IPS-NIHi11 (cell line): ENCODE results near the gene VWF.

Experiments used
- DNase-seq: peaks from one replicate; pipeline ENCODE4 v3.0.0; 2012; ENCODE audit warnings: mixed read lengths, low spot score

The VWF gene

DNA sequence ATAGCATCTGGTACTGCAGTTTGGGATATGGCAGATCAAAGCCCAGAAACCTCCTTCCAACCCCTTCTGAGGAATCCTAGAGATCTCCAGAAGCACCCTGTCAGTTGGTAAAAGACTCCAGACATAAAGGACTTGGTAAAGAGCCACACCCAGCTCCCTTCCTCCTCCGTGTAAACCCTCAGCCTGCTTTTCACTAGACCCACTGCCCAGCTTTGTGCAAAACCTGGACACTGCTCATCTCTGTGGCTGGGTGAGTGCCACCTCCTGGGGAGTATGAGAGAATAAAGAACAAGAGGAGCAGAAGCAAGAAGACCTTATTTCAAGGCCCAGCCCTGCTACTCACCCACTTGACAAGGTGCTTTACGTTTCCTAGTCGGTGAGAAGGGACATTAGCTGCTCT lies 212.5 kb downstream of the VWF start:
- DNase-seq = no peak

DNA sequence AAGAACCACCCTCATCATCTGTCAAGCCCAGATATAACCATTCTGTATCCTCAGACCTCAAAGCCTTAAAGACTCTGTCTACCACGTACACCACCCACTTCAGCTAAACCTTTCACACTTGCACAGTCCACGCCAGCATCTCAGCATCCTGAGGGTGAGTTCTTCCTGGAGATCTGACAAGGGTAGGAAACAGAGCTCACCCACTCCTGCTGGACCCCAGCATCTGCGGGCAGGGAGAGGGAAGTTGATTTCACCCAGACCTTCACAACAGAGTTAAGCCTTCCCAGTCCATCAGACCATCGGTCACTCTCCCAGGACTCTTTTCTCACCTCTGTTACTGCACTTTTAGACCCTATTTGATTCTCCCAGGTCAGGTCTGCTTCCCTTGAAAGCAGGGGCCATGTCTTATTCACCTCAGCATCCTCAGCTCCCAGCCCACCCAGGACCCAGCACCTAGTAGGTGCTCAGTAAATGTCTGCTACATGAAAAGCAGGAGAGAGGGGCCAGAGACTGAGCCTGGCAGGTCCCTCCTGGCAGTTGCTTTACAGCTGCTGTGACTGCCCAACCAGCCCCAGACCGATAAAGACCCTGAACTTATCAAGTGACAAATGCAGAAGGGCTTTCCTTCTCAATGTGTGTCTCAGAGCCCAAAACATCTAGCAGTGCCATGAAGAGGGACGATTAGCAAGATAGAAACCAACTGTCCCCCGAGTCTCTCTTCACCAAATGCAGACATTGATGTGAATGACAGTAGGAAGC lies 213.5 kb downstream of the VWF start:
- DNase-seq = no peak

DNA sequence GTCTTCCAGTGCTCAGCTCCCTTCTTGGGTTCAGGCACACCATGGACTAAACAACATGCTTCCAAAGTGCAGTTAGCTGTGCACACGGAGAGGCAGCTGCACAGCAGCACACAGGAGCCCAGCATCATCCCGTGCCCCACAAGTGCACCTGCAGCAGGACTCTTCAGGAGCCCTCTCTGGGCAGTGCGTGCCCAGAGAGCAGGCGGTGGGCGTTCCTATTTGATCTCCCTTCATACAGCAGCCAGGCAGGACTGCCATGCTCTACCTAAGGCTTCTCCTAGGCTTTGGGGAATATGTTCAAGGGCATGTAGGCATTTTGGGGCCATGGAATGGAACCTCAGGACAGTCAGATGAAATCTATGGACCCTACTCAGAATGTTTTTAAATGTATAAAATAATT lies 214.9 kb downstream of the VWF start:
- no peak for DNase-seq

DNA sequence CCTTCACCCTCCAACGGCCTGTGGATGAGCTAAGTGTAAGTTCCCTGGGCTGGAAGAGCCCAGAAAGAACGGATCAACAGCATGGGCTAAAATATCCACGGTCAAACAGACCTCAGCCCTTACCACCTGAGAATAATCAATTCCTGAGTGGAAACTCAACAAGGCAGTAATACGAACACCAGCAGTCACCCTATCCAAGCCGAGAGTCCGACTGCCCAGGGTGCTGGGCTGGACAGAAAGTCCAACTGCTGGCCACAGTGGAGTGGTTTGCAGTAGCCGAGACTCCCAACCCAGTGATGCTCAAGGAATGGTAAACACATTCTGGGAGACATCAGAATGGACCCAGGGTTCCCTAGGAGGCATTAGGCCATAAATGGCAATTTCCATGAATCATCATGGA lies 216.2 kb downstream of the VWF start:
- DNase-seq = no peak

DNA sequence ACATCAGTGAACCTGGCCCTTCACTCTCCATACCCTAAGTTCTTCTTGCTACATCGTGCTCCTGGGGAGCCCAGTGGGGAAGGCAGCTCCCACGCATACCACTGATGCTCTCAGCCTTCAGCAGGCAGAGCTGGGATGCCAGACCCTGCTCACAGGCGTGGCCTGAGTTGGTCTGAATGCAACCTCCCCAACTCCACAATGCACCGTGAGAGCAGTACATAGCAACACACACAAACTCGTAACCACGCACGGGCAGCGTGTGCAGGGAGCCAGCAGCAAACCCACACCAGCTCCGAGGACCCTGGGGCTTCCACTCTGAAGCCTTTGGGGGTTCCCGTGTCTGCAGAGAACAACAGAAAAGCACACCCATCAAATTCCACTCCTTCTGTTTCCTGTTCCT lies 216.7 kb downstream of the VWF start:
- DNase-seq = no peak

DNA sequence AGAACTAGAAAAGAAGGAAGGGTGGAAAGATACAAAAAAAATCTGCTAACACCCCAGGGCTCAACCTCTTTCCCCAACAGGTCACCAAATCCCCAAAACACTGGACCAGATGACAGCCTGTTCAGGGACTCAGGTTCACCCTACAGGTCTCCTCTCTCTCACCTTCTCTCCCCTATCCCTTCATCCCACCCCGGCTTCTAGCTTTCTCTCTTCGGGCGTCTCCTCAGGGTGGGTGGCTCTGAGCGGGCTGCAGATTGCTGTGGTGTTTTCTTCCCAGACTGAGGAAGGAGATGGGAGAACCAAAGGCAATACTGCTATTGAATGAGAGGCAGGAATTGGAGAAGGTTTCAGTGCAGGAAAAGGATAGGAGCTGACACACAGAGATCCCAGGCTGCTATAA lies 218.7 kb downstream of the VWF start:
- no peak for DNase-seq

DNA sequence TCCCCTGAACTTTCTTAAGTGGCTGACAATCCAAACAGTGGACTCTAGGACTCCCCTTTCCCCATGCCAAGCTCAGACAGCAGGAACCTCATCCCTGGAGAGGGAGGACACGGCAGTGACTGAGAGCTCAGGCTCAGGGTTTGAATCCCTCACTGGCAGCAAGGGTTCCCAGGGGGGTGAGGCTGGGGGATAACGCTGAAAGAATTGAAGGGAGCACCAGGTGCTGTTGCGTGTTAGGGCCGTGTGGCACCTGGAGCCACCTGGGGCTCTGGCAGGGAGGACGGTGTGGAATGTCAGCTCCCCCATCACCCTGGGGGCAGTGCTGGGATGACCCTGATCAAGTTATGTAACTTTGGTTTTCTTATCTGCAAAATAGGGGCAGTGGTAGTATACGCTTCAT lies 219.5 kb downstream of the VWF start:
- no peak for DNase-seq

DNA sequence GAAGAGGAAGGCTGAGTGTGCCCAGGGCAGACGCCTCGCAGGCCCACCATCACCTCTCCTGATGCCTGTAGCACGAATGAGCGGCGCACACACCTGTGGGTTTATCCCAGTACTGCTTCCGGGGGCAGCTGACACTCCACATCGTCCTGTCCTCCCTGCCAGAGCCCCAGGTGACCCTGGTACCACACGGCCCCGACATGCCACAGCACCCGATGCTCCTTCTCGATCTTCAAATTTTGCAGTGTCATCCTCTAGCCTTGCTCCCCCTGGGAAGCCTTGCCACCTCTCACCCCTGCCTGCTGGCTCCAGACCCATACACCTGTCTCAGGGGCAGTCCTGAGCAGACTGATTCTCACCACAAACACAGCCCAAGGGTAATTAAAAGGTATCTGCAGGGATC lies 220.0 kb downstream of the VWF start:
- no peak for DNase-seq

DNA sequence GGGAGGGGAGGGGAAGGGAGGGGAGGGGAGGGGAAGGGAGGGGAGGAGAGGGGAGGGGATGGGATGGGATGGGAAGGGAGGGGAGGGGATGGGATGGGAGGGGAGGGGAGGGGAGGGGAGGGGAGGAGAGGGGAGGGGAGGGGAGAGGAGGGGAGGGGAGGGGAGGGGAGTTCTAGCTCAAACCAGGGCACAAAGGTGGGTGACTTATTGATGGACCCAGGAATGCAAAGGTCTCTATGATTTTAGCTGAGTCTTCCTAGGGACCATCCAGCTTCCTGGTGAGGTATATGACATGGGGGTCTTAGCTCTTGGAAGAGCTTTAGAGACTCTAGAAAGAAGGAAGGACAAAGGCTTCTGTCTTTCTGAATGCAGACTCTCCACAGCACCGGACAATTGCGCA lies 221.7 kb downstream of the VWF start:
- DNase-seq = no peak

DNA sequence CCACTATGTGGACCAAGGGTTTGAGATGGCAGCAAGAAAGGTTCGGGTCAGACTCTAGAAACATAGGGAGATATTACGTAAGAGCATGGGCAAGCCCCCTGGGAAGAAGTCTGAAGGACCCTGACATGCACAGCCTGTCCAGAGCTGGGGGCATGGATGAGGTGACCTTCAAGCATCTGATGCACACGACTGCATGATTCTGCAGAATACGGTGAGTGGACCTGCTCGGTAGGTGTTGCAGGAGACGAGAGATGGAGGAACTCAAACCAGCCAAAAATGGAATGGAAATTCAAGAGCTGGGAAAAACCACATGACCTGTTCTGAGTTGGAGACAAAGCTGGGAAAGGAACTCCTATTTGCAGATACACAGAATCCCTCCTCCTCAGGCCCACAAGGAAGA lies 223.1 kb downstream of the VWF start:
- no peak for DNase-seq

DNA sequence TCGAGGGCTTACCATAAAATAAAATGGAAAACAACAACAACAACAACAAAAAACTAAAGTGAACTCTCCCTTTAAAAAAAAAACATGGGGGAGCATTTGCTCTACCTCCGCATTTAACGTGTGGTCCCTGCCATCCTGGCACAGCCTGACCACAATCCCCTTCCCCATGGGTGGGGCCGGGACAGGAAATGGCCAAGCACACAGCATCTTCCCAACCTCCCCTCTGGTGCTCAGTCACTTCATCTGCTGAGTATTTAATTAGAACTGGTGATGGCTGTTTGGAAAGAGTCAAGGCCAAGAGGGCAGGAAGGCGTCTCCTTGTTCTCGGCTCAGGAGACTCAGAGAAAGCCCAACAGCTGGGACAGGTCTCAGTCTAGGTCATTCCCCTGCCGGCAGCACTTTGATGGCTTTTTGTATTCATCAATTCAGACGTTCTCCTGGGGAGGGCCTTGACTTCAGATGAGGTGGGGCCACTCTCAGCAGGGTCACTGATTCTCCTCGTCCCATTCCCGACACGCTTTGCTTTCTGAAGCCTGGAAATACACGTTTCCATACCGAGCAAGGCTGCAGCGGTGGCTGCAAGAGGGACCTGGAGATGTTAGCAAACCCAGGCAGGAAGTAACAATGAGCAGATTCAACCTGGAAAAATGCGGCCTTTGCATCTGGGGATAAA lies 223.8 kb downstream of the VWF start:
- DNase-seq = no peak

DNA sequence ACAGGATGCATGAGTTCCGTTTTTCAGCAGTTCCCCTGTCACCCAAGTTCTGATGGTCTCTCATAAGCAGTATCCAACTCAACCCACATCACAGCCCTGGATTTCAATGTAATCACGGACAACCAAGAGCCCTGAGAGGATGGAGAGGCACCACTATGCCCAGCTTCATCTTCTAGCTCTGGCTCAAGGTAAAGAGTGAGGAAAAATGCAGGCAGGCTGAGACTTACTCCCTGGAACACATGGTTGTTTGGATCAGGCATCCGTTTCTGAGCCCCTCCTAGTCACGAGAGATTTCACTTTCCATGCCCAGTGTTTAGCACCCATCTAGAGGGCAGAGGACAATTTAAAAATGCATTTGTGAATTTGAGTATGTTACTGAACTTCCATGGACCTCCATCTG lies 224.4 kb downstream of the VWF start:
- no peak for DNase-seq

DNA sequence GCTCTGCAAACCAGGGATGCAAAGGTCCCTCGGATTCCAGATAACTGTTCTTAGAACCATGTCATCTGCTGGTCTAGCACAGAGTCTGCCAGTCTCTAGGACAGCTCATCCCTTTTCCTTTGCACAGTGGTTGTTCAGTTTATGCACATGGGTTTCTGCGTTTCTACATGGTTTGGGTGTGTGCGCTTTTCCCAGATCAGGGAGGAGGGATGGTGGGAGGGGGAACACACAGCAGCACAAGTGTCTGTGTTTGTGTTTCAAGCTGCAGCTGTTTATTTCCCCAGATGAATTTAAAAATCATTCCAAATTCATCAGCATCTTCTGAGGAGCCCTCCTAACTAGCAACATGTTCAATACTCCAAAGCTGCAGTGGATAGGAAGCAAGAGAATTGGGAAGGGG lies 224.8 kb downstream of the VWF start:
- no peak for DNase-seq

DNA sequence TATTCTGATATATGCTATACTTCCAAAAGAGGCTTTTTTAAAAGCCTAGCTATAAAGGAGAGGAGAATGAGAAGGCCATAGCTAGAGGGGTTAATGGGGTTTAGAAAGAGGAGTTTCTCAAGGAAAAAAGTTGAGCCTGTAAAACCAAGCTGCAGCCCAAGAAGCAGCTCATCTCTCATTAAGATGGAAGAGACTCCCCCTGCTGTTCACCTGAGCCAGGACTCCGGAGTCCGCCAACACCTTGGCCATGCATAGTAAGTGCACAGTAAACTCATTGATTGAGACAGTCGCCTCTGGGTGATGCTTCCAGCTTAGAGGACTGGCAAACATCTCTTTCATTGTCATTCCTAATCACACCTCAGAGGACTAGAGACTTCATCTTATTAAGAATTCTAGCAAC lies 225.6 kb downstream of the VWF start:
- DNase-seq = peak; percentile 56
